ENCODE measurements around the gene PCBP2.

- TF ChIP-seq CTCF (conservative IDR thresholded peaks at IDR 0.05; ENCODE audit: low read depth, low read length), result no peak
- TF ChIP-seq SMC3 (IDR thresholded peaks at IDR 0.05; ENCODE audit: low read depth, low read length), result no peak
- no peak for TF ChIP-seq POLR2A (IDR thresholded peaks at IDR 0.05; ENCODE audit: low read depth, low read length)
- no peak for TF ChIP-seq RAD21 (IDR thresholded peaks at IDR 0.05; ENCODE audit: low read length)
- TF ChIP-seq MAZ (IDR thresholded peaks at IDR 0.05; ENCODE audit: borderline replicate concordance, low read depth, low read length), result no peak
- no peak for TF ChIP-seq USF2 (IDR thresholded peaks at IDR 0.05; ENCODE audit: low read depth, low read length)
- no peak for TF ChIP-seq FOS (IDR thresholded peaks at IDR 0.05; ENCODE audit: low read depth, low read length)
- TF ChIP-seq CEBPB (IDR thresholded peaks at IDR 0.05; ENCODE audit: low read depth, low read length), result no peak
- no peak for TF ChIP-seq RCOR1 (IDR thresholded peaks at IDR 0.05; ENCODE audit: insufficient replicate concordance, low read length)
- no peak for TF ChIP-seq BHLHE40 (IDR thresholded peaks at IDR 0.05; ENCODE audit: low read depth, low read length)
Measured at GRCh38 chr12:53530061-53530460, 78.2 kb downstream of the PCBP2 start.

Data from IMR-90 (cell line).